Bone marrow (tissue), 2 donors: ENCODE data around the gene SPAG17.

Experiments
- DNase-seq, 2 donors: peaks; one replicate each; lab custom pipeline; 2025; lab: John Stamatoyannopoulos, UW

SPAG17 gene

DNA sequence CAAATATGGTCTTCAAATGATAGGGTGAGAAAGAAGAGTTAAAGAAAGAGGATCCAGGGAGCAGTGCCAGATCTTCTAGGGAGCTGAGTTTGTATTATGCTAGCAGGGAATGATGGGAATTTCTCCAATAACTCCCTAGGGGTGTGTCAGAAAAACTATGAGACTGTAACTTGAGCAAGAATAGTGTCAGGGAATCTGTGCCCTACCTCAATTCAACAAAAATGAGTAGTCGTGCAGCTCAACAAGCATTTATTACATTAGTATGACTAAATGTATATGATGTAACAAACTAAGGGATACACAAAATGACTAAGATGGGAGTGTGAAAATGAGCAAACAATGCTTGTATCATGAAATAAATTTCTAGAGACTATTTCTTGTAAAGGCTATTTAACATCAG lies 24.2 kb downstream of the SPAG17 start:
- no peak for DNase-seq

DNA sequence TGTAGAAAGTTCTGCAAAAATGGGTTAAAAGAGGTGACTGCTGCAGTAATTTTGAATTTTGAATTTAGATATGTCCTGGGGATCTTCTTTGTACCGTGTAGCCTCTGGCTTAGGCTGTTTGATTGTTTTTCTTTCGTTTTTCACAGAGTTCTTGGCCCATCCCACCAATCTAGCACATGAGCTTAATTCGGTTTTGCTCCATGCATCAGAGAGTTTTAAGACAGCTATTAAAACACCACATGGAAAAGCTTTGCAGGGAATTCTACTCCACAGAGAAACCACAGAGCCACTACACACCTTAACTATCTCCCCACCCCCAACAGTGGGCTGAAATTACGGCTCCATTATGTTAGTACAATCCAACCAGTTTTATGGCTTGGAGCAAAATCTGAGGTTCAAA lies 25.5 kb downstream of the SPAG17 start:
- no peak for DNase-seq

DNA sequence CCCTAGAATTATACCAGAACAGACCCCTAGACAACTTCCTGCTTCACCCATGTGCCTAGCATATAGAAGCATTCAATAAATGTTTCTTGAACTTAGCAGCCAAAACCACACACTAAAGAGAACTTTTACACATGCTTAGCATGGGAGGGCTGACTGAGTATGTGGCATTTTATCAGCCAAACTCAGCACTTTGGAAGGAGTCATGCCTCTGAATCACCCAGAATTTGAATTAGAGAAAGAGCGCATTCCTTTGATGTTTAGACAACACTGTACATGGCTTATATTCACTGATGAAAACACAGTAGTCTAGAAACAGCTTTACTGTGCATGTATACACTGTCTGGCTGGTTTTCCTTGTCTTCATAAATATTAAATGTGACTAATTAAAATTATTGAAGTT lies 26.1 kb downstream of the SPAG17 start:
- no peak for DNase-seq

DNA sequence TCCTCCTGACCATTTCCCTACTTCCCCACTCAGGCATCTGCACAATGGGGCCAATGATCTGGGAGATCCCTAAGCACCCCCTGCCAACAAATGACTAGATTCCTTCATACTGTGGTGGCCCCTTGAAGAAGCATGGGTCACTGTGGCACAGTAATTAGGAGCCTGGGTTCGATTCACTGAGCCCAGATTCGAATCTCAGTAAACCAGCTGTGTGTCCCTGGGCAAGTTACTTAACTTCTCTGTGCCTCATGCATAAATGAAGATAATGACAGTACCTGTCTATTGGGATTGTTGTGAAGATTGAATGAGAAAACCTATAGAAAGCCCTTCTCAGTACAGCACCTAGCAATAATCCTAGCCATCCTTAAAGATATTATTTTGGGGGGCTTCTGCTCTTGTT lies 27.5 kb downstream of the SPAG17 start:
- no peak for DNase-seq

DNA sequence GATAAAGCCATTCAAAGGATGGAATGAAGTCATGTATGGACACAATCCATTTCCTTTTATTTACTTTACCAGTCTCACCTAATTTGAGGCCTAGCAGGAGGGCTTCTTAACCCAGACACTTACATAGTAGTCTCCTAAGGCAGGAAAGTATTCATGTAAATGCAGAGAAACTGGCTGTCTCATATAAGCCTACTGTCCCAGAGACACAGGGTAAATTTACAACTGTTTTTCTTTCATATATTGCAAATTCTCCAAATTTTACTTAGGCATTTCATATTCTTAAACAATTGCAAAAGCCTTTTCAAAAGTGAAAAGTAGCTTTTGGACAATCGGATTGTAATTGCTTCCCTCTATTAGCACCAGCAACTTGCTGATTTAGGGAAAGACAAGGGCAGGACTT lies 29.9 kb downstream of the SPAG17 start:
- DNase-seq, result no peak

DNA sequence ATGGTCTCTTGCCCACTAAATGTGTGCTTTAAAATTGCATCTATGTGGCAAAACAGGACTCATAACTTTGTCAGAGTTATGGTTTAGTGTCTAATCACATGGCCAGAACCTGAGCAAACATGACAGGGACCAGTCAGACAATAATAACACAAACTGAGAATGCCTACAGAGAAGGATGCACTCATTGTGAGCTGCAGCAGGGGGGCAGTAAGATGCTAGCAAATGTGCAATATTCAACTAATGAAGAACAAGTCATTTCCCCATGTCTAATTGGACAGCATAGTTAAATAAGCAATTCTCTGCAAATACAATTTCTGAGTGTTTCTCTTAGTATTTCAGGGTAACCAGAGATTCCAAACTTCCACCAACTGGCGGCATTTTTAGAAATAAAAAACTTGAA lies 30.8 kb downstream of the SPAG17 start:
- DNase-seq, result no peak

DNA sequence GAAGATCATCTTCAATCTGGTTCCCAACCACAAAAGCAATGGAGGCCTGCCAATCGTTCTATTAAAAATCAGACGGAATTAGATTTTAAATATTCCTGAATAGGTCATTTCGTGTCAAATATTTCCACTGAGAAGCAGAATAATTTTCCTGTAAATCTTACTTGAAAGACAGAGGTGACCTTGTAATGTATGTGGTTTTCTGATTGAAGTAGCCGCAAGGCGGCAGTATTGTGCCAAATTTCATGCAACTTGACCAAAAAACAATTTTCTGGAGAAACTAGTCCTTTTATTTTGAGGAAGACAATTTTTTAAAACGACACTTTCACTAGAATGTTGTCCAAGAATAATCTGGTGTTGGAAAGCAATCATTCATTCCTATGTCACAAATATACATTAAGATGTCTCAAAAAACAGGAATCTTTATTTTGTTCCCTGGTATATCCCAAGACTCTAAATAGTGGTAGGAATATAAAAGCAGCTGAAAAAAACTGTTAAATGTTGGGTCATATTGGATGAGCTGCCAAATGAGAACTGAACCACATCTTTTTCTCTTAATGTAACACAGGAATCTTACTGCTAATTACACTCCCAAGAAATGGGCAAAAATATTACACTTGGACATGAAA lies 33.6 kb downstream of the SPAG17 start:
- peak in 1 of 2 donors; percentile 1 for DNase-seq

DNA sequence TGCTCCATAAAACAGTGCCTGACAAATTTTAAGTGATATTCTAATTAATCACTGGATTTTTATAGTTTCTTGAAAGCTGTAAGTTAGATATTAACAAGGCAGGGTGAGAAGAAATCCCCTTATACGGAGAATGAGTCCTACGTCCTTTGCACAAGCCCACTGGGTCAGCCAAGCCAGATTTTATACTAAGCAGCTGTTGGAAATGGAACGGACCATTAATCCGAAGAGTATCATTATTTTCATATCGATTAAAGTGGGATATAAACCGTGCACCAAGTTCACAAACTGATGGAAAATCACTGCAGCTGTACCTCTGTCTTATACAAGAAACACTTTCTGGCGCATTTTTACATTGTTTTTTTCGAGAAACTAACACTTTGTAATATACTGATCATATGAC lies 35.2 kb downstream of the SPAG17 start:
- no peak for DNase-seq

DNA sequence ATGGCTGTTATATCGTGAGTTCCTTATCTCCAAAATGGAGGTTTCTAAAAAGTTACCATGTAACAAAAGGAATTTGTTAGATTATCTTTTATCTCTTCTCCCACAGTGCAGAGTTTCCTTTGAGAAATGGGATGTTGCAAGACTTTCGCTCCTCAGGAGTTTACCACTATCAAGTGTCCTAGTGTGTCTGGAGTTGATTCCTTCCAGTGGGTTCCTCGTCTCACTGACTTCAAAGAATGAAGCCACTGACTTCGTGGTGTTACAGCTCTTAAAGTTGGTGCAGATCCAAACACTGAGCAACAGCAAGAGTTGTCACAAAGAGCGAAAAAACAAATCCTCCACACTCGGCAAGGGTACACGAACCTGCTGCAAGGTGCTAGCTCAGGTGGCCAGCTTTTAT lies 37.0 kb downstream of the SPAG17 start:
- DNase-seq, result no peak

DNA sequence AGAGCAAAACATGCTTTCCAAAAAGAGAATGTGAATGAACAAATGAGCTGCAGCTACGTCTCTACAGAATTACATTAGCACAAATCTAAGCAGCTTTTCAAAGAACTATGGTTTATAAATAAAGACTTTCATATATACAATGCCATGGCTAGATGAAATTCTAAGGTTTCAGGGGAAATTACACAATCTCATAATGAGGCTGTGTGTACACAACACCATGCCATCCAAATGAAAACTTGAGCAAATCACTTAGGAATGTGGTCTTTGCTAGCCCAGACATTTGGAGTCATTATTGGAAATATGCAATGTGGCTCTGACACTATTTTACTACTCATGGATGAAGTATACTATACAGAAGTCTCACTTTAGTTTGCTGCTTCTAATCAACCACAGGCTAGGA lies 37.5 kb downstream of the SPAG17 start:
- no peak for DNase-seq

DNA sequence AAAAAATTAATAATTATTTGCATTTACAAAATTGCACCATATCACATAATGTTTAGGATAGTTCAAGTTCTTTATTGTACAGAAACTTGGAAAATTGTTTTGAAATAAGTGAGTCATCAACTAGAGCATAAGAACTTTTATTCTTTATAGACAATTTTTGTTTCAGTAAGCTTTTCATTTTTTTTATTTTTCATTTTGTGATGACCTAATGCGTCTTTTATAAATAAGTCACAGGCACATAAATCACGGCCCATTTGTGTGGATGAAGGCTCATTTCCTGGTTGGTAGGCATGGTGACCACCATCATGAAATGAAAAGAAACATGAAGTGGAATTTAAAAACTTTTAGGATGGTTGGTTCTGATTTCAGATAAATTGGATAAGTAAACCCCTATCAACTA lies 39.3 kb downstream of the SPAG17 start:
- no peak for DNase-seq

DNA sequence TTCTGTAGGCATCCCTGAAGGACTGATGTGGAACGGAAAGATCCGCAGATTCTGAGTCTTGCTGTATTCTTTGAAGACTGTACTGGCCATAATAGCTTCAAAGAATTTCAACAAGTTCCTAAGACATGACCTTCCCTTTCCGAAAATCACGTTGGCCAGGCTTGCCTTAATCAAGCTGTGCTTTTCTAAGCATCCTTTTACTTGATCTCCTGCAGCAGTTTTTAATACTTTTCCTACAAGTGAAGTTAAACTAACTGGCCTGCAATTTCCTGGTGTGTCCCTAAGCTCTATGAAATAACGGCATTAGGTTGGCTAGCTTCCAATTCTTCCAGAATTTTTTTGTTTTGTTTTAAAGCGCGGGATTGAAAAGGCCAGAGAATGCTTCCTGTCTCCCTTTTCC lies 40.3 kb downstream of the SPAG17 start:
- DNase-seq, result no peak

DNA sequence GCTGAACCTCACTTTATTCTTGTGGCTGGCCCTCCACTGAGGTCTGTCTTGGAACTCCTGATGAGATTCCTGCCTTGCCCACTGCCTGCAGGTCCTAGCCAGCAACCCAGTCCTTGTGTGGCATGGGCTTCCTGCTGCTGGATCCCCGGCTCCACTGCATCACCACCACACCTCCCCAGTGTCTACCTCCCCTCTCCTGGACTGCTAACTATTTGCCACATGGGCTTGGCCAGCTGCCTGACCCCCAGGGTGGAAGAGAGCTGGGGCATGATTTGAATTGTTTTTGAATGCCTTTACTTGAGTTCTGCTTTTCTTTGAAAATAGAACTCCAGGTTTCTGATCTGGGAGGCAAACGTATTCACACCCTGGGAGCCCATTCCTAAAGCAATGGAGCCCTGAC lies 41.2 kb downstream of the SPAG17 start:
- DNase-seq, result no peak

DNA sequence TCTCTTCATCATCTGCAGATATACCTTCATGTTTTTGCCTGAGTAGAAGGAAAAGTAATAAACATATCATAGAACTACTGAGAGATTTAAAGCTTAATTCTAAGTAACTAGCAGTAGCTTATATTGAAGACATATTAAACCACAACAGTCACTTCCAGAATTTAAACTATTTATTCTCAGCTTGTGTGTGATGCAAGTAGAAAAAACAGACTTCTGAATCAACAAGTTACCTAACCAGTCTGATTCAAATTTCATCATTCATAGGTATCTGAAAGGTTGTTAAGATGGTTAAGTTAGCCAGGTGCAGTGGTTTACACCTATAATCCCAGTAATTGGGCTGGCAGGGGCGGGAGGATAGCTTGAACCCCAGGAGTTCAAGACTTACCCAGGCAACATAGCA lies 41.9 kb downstream of the SPAG17 start:
- DNase-seq, result no peak

DNA sequence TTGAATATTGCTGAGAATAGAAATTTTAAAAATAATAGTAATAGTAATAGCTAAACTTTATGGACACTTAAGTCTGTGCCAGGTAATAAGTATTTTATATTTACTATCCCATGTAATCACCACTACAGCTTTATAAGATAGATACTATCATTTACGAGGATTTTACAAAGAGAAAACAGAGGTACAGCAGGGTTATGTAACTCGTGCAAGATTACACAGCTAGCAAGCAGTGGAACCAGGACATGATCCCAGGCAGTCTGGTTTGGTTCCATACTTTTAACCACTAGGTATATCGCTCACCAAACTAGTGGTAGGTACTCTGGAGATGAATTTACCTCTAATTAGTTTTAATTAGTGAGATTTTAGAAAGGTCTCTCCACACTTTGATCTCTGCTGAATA lies 42.5 kb downstream of the SPAG17 start:
- no peak for DNase-seq

DNA sequence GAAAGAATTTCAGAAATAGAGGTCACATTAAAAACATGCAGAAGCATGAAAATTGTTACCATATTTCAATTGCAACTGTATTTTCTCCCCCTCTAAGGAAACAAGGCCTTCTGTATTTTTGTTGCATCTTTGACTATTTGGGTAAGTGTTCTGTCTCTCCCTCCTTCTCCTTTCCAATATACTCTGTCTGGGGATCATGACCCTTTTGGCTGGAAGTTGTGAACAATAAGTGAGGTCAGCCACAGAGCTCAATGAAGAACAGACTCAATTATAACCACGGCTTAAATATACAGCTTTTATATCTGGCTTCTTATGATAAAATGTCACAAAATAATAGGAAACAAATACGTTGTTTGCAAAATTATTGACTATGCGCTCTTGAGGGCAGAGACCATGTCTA lies 47.1 kb downstream of the SPAG17 start:
- no peak for DNase-seq

DNA sequence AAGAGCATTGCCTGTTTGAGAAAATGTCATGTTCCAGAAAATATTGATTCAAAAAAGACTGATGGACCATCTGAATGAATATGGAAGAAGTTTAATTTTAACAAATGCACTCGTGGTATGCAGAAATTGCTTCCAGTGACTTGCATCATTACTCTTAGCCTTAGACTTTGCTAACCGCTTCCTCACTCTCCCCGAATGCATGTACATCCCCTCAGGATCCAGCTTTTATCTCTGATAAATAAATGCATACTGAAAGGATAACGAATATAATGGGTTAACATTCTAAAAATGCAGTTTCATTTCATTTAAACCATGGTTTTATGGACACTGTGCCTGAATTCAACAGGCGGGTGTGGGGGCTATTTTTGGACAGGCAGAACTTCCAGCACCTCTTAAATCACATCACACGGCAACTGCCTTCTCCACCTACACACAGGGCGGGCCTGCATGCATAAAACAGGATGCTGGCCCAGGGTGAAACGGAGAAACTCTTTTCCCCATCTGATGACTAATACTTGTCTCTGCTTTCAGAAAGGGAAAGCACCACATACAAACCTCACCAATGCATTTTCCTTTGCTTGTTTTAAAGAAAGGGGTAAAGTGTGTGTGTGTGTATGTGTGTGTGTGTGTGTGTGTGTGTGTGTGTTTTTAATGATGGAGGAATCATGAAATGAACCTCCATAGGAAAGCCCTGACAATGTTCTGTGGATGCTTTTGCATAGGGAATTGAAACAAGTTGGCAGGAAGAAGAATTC lies 48.7 kb downstream of the SPAG17 start:
- DNase-seq, result no peak

DNA sequence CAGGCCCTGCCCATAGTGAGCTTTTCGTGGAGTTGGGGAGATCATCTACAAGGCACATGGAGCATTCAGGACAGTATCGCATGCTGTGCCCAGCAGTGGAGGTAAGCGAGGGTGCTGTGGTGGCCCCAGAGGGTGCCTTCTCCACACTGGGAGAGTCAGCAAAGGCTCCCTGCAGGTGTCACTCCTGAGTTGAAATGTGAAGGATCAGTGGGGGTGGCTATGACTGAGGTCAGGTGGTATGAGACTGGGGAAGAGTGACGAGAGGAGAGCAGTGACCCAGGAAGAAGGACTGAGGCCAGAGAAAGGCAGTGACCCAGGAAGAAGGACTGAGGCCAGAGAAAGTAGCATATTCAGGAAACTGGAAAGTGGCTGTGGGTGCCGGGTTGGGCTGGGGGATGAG lies 53.0 kb downstream of the SPAG17 start:
- DNase-seq, result no peak

DNA sequence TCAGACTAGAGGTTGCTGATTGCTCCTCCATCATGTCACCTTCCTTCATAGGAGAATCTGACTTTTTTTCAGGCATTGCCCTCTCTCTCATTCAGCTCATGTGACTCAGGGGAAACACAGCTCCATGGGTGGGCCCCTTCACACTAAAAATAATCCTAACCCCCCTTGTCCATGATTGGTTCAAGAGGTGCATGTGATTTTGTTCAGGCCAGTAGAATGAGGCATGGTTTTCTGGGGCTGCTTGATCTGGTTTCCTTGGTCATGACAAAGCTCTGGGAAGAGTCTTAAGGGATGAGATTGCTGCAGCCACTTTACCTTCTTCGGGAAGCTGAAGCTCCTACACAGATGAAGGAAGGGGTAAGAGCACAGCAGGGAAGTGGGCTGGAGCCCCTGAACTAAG lies 56.3 kb downstream of the SPAG17 start:
- no peak for DNase-seq

DNA sequence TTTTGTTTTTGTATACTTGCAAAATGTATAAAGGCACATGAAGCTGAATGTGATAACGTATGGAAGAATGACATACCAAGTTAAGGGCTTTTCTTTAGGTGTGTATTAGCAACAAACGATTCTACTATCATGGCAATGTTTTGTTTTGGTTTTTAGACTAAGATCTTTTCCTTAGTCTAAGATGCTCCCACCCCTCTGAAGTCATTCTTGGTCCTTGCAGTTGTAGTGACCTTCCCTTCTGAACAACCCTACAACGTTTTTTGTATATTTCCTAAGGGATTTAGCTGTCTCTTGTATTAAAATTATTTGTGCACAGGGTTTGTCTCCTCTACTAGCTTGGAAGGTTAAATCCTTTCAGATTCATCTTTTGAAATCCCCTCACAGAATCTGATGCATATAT lies 61.0 kb downstream of the SPAG17 start:
- no peak for DNase-seq

DNA sequence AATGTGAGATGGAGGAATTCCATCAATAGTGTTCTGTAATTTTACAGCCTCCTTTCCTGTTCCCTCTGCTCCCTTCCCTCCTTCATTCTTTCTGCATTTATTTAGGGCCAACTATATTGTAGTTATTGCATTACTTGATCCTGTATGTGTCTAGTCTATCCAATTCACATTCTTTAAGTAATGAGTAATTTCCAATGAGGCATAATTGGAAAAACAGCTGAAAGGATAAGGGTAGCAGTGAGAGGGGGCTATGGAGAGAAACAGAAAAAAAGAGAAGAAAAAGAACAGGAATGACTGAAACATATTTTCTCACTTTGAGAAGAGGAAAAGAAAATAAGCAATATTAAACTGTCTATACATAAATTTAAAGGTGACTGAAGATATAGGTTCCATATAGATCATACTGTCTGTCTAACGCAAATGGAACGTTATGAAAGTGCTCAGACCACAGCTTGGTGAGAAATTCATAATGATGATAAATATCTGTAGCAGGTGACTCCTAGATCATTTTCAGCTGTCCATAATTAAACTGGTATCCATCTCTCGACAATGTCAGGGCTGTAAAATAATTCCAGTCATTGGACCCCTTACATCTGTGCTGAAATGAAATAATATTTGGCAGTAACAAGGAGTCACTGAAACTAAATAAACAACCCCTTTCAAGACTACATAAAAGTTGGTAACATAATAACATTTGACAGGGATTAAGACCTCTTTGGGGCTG lies 61.8 kb downstream of the SPAG17 start:
- DNase-seq, result no peak

DNA sequence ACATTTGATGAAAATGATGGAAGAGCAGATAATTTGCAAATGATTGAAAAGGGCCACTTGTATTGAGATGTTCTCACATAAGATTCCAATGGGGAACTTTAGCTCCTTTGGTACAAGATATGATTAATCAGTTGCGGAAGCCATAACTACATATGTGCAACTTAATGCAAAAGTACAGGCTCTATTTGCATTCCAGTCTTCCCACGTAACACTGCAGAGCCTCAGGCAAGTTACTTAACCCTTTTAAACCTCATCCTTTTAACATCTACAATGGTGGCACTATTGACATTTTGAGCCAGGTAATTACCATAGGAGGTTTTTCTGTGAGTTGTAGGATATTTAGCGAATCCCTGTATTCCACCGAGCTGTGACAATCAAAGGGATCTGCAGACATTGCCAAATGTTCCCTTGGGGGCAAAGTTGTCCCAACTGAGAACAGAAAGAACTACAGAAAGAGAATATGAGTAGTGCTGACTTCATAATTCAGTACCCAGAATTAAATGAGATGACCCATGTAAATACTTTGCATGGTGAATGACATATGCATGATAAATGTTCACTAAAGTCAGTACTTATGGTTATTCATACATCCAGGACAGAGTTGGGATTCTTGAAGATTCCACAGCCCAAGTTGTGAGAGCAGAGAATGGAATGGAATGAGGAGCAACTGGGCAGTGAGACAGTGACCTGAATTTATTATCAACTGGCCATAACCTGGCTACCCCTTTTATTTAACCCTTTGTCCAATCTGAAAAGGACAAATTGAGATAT lies 62.6 kb downstream of the SPAG17 start:
- no peak for DNase-seq
